Activated gamma-delta T cell treated with anti-CD3 and anti-CD28 coated beads, Interleukin-2, amount 50 U/mL, for 16 hours (primary cell): ENCODE measurements around the gene HACL1.
"Not testable (repeated sequence)": the region's sequence is repeated elsewhere in the genome, so short reads cannot be mapped to it uniquely, and the experiment has no call there.

Experiments used
- DNase-seq: peaks from one replicate; pipeline ENCODE4 v3.0.0-alpha.2; 2020; ENCODE audit warnings: low read depth

The HACL1 gene

GRCh38 chr3:15629860-15630597, 28.7 kb upstream of the HACL1 start:
- peak; percentile 33 for DNase-seq

- DNase-seq: no peak
Observed at GRCh38 chr3:15628967-15629366, 27.6 kb upstream of the HACL1 start.

GRCh38 chr3:15623535-15624440, 22.4 kb upstream of the HACL1 start:
- DNase-seq: no peak

GRCh38 chr3:15619659-15620464, 18.5 kb upstream of the HACL1 start:
- DNase-seq: not testable (repeated sequence)

- no peak for DNase-seq
Observed at GRCh38 chr3:15616053-15616452, 14.7 kb upstream of the HACL1 start.

- DNase-seq: no peak
Observed at GRCh38 chr3:15614958-15615357, 13.6 kb upstream of the HACL1 start.

GRCh38 chr3:15612001-15612400, 10.6 kb upstream of the HACL1 start:
- DNase-seq: no peak

- no peak for DNase-seq
Observed at GRCh38 chr3:15611018-15611417, 9.6 kb upstream of the HACL1 start.

GRCh38 chr3:15610082-15610759, 8.9 kb upstream of the HACL1 start:
- no peak for DNase-seq

GRCh38 chr3:15606434-15606891, 5.1 kb upstream of the HACL1 start:
- no peak for DNase-seq

GRCh38 chr3:15604584-15604983, 3.2 kb upstream of the HACL1 start:
- not testable (repeated sequence) for DNase-seq

GRCh38 chr3:15602816-15603215, 1.4 kb upstream of the HACL1 start:
- not testable (repeated sequence) for DNase-seq

GRCh38 chr3:15602146-15602536, 772 bp upstream of the HACL1 start:
- no peak for DNase-seq

GRCh38 chr3:15601046-15601398, 347 bp downstream of the HACL1 start:
- no peak for DNase-seq

- no peak for DNase-seq
Observed at GRCh38 chr3:15595955-15596354, 5.4 kb downstream of the HACL1 start.

- DNase-seq: no peak
Observed at GRCh38 chr3:15592968-15593367, 8.4 kb downstream of the HACL1 start.

GRCh38 chr3:15591928-15592327, 9.4 kb downstream of the HACL1 start:
- DNase-seq: no peak

GRCh38 chr3:15591242-15591641, 10.1 kb downstream of the HACL1 start:
- DNase-seq: no peak

- no peak for DNase-seq
Observed at GRCh38 chr3:15585111-15585845, 16.1 kb downstream of the HACL1 start.

GRCh38 chr3:15581471-15582394, 19.6 kb downstream of the HACL1 start:
- DNase-seq: no peak
